ENCODE results near the gene C16orf95. TPM values are rescaled to one million over a fixed set of nuclear protein-coding genes. Genes with fewer than 3 reads are reported as not detected.

C16orf95 gene
- polyA plus RNA-seq, 1 donor from 2014 or later = 5.9 TPM

DNA sequence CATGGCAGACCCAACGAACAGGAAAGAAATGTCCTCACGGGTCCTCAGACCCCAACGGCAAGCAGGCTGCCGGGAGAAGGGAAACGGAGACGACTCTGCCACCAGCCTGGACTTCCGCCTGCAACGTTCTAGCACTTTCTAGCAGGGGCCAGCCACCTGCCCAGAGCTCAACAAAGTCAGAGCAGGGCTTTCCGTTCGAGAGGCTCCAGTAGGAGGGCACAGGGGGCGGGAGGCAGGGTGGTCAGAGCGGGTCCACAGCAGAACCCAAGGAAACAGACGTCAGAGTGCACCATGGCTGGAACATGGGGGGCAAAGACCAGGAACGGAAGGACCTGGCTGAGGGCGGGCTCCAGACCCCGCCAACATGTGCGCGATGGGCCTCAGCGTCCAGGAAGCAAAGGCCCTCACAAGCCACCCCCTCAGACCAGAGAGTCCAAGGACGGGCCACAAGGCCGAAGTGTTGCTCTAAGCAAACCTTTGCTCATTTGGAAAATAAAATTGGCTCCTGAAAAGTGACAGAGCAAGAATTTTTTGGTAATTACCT lies 29.4 kb upstream of the C16orf95 start:
- H4K20me1 ChIP-seq (ENCODE audit: insufficient read depth) = no peaks in the 10 kb centered on the region
- no peaks in the 10 kb centered on the region for H3K9me2 ChIP-seq (ENCODE audit: insufficient read depth, low read length)
- H3K9me3 ChIP-seq (ENCODE audit: low read length) = no peaks in the 10 kb centered on the region
- no peaks in the 10 kb centered on the region for H3F3A ChIP-seq (ENCODE audit: insufficient read depth, low read length, poor library complexity, severe bottlenecking)
- H3K4me3 ChIP-seq (ENCODE audit: low read length) = no peak overlapping the region
- no peak overlapping the region for H3K4me2 ChIP-seq (ENCODE audit: low read length)
- H3K36me3 ChIP-seq (ENCODE audit: insufficient read depth, low read length) = no peaks in the 10 kb centered on the region
- H3K9ac ChIP-seq (ENCODE audit: low read length) = no peak overlapping the region
- H3K27me3 ChIP-seq (ENCODE audit: insufficient read depth, low read depth, low read length) = no peaks in the 10 kb centered on the region
- TF ChIP-seq, protein P1, sequence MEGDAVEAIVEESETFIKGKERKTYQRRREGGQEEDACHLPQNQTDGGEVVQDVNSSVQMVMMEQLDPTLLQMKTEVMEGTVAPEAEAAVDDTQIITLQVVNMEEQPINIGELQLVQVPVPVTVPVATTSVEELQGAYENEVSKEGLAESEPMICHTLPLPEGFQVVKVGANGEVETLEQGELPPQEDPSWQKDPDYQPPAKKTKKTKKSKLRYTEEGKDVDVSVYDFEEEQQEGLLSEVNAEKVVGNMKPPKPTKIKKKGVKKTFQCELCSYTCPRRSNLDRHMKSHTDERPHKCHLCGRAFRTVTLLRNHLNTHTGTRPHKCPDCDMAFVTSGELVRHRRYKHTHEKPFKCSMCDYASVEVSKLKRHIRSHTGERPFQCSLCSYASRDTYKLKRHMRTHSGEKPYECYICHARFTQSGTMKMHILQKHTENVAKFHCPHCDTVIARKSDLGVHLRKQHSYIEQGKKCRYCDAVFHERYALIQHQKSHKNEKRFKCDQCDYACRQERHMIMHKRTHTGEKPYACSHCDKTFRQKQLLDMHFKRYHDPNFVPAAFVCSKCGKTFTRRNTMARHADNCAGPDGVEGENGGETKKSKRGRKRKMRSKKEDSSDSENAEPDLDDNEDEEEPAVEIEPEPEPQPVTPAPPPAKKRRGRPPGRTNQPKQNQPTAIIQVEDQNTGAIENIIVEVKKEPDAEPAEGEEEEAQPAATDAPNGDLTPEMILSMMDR (IDR thresholded peaks at IDR 0.05; ENCODE audit: poor library complexity, severe bottlenecking) = no peak
- no peak for TF ChIP-seq POLR2AphosphoS5 (IDR thresholded peaks at IDR 0.05)
- H2AFZ ChIP-seq (ENCODE audit: low read depth, low read length) = no peak overlapping the region
- no peak overlapping the region for H3K27ac ChIP-seq (ENCODE audit: low read length)
- H3K79me2 ChIP-seq (replicated peaks; ENCODE audit: insufficient read depth, low read length) = no peaks in the 10 kb centered on the region

DNA sequence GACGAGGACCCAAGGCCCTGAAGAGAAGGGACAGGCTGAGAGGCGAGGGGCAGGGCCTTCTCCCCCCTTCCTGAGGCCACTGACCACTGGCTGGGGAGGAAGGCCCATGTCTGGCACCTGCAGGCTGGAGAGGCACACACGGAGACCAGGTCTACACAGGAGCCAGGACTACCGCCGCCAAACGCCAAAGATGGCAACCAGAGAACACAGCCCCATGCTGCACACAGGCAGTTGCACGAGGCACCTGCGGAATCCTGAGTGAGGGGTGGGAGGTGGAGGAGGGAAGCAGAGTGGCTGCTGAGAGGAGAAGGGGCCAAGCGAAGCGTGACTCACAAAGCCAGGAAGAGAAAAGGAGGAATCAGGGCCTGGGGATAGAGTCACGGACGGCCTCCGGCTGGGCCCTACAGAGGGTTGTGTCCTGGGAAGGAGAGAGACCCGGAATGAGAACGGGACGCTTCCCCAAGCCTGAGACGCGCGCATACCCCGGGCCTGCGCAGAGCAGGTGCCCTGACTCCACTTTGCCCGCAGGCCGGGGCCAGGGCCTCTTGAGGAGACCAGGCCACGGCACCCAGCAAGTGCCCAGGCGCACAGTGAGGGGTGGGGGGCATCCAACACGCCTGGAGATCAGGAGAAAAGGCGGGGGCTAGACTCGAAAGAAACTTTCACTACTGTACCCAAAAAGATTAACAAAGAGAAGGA lies 28.7 kb upstream of the C16orf95 start:
- H3K27me3 ChIP-seq (ENCODE audit: insufficient read depth, low read depth, low read length) = no peaks in the 10 kb centered on the region
- no peaks in the 10 kb centered on the region for H3K36me3 ChIP-seq (ENCODE audit: insufficient read depth, low read length)
- no peaks in the 10 kb centered on the region for H3K9me3 ChIP-seq (ENCODE audit: low read length)
- H3K9me2 ChIP-seq (ENCODE audit: insufficient read depth, low read length) = no peaks in the 10 kb centered on the region
- H4K20me1 ChIP-seq (ENCODE audit: insufficient read depth) = no peaks in the 10 kb centered on the region
- no peak for TF ChIP-seq TAF1 (IDR thresholded peaks at IDR 0.05; ENCODE audit: low read depth)
- TF ChIP-seq, protein P2, sequence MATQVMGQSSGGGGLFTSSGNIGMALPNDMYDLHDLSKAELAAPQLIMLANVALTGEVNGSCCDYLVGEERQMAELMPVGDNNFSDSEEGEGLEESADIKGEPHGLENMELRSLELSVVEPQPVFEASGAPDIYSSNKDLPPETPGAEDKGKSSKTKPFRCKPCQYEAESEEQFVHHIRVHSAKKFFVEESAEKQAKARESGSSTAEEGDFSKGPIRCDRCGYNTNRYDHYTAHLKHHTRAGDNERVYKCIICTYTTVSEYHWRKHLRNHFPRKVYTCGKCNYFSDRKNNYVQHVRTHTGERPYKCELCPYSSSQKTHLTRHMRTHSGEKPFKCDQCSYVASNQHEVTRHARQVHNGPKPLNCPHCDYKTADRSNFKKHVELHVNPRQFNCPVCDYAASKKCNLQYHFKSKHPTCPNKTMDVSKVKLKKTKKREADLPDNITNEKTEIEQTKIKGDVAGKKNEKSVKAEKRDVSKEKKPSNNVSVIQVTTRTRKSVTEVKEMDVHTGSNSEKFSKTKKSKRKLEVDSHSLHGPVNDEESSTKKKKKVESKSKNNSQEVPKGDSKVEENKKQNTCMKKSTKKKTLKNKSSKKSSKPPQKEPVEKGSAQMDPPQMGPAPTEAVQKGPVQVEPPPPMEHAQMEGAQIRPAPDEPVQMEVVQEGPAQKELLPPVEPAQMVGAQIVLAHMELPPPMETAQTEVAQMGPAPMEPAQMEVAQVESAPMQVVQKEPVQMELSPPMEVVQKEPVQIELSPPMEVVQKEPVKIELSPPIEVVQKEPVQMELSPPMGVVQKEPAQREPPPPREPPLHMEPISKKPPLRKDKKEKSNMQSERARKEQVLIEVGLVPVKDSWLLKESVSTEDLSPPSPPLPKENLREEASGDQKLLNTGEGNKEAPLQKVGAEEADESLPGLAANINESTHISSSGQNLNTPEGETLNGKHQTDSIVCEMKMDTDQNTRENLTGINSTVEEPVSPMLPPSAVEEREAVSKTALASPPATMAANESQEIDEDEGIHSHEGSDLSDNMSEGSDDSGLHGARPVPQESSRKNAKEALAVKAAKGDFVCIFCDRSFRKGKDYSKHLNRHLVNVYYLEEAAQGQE (IDR thresholded peaks at IDR 0.05; ENCODE audit: borderline replicate concordance) = no peak
- TF ChIP-seq RAD21 (conservative IDR thresholded peaks at IDR 0.05) = no peak
- H3K4me2 ChIP-seq (ENCODE audit: low read length) = no peak overlapping the region
- no peak overlapping the region for H3K4me3 ChIP-seq (ENCODE audit: low read length)
- no peak overlapping the region for H3K27ac ChIP-seq (ENCODE audit: low read length)
- H2AFZ ChIP-seq (ENCODE audit: low read depth, low read length) = no peak overlapping the region
- H3K79me2 ChIP-seq (replicated peaks; ENCODE audit: insufficient read depth, low read length) = no peaks in the 10 kb centered on the region
- H3F3A ChIP-seq (ENCODE audit: insufficient read depth, low read length, poor library complexity, severe bottlenecking) = no peaks in the 10 kb centered on the region
- no peak overlapping the region for H3K9ac ChIP-seq (ENCODE audit: low read length)

DNA sequence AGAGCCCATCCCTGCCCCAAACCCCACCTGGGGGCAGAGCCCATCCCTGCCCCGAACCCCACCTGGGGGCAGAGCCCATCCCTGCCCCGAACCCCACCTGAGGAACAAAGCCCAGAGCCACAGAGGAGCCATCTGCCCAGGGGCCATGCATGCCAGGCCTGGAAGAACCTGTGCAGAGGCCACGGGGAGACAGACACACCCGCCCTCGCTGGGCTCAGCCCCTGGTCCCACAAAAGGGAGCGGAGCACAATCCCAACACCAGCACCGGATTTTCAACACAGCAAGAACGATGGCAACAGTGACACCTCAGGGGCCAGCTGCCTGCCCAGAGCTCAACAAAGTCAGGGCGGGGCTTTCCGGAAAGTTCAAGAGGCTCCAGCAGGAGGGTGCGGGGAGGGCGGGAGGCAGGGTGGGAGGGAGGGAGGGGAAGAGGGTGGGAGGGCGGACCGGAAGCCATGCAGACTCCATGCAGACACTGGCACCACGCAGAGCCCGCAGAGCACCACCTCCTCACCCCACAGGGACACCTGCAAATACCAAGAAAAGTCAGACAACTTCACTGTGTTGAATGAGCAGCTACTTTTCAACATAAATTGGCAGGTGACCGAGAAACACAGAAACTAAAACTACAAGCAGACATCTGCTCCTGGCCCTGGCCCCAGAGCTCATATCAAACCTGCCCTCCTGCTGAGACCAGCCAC lies 27.9 kb upstream of the C16orf95 start:
- Histone ChIP-seq H3K9ac (ENCODE audit: low read length) (no peak overlapping the region), H3K4me3 (ENCODE audit: low read length) (no peak overlapping the region), H3F3A (ENCODE audit: insufficient read depth, low read length, poor library complexity, severe bottlenecking) (no peaks in the 10 kb centered on the region), H3K27ac (ENCODE audit: low read length) (no peak overlapping the region), H3K27me3 (ENCODE audit: insufficient read depth, low read depth, low read length) (no peaks in the 10 kb centered on the region), H3K9me3 (ENCODE audit: low read length) (no peaks in the 10 kb centered on the region), H4K20me1 (ENCODE audit: insufficient read depth) (no peaks in the 10 kb centered on the region), H3K4me2 (ENCODE audit: low read length) (no peak overlapping the region), H3K79me2 (replicated peaks; ENCODE audit: insufficient read depth, low read length) (no peaks in the 10 kb centered on the region), H3K36me3 (ENCODE audit: insufficient read depth, low read length) (no peaks in the 10 kb centered on the region), H2AFZ (ENCODE audit: low read depth, low read length) (no peak overlapping the region), H3K9me2 (ENCODE audit: insufficient read depth, low read length) (no peaks in the 10 kb centered on the region)
- TF ChIP-seq, protein P2 (IDR thresholded peaks at IDR 0.05; ENCODE audit: borderline replicate concordance) = no peak
- TF ChIP-seq RAD21 (conservative IDR thresholded peaks at IDR 0.05) = no peak
- TF ChIP-seq TAF1 (IDR thresholded peaks at IDR 0.05; ENCODE audit: low read depth) = no peak
- TF ChIP-seq EP300 (conservative IDR thresholded peaks at IDR 0.05; ENCODE audit: poor library complexity, severe bottlenecking) = no peak
- no peak for TF ChIP-seq EZH2 (IDR thresholded peaks at IDR 0.05; ENCODE audit: borderline replicate concordance, insufficient read depth, low read length, poor library complexity, severe bottlenecking)
- TF ChIP-seq, protein P1 (IDR thresholded peaks at IDR 0.05; ENCODE audit: poor library complexity, severe bottlenecking) = no peak
- no peak for TF ChIP-seq MXI1 (conservative IDR thresholded peaks at IDR 0.05; ENCODE audit: poor library complexity, severe bottlenecking)
- no peak for TF ChIP-seq POLR2AphosphoS5 (IDR thresholded peaks at IDR 0.05)

All from neural cell (in vitro differentiated cells).